H1 (cell line): ENCODE data around the gene CRHR1. TPM values are rescaled to one million over a fixed set of nuclear protein-coding genes. Genes with fewer than 3 reads are reported as not detected.

Source experiments
- CTCF ChIA-PET: fragments of 300-600 bp; sonication (Branson Sonifier 250); formaldehyde crosslinking; loops from one replicate; lab custom pipeline; 2021; ENCODE audit not compliant: partially characterized antibody; lab: Charles Lee
- POLR2A ChIA-PET: fragments of 300-600 bp; sonication (Branson Sonifier 250); formaldehyde crosslinking; loops from one replicate; lab custom pipeline; 2021; ENCODE audit warnings: inconsistent platforms; ENCODE audit not compliant: partially characterized antibody; lab: Charles Lee
- DNase-seq, 2 experiments: peaks; one replicate each; pipeline versions ENCODE4 v3.0.0 to v3.0.0-alpha.2; 2010 to 2022; ENCODE audit warnings: low spot score in 2 of 2, low read depth in 1 of 2, mixed read lengths in 1 of 2
- FAIRE-seq: peaks from 2 replicates; lab custom pipeline; 2011; peaks lifted over from hg19 to GRCh38; lab: Jason Lieb, UNC
- H2AFZ ChIP-seq: 2 replicates; pipeline ENCODE4 v1.8.1; 2012; ENCODE audit warnings: low read length, inconsistent platforms
- H2AK5ac ChIP-seq: 2 replicates; pipeline ENCODE4 v1.6.1; 2013; ENCODE audit warnings: low read depth, low read length
- H2BK120ac ChIP-seq: replicated peaks from 2 replicates; pipeline ENCODE3; 2013; ENCODE audit warnings: low read depth, low read length, inconsistent platforms
- H2BK12ac ChIP-seq: 2 replicates; pipeline ENCODE4 v1.6.1; 2013; ENCODE audit warnings: low read depth, low read length
- H2BK15ac ChIP-seq: 2 replicates; pipeline ENCODE4 v1.6.1; 2013; ENCODE audit warnings: low read length
- H2BK20ac ChIP-seq: 2 replicates; pipeline ENCODE4 v1.6.1; 2013; ENCODE audit warnings: low read length
- H2BK5ac ChIP-seq: 2 replicates; pipeline ENCODE4 v1.6.1; 2013; ENCODE audit warnings: low read depth, low read length
- H3K14ac ChIP-seq: 2 replicates; pipeline ENCODE4 v1.6.1; 2013; ENCODE audit warnings: inconsistent platforms; ENCODE audit not compliant: insufficient read length
- H3K18ac ChIP-seq: 2 replicates; pipeline ENCODE4 v1.6.1; 2013; ENCODE audit warnings: low read length; ENCODE audit errors: extremely low read depth
- H3K23ac ChIP-seq: 2 replicates; pipeline ENCODE4 v1.6.1; 2013; ENCODE audit warnings: inconsistent platforms; ENCODE audit not compliant: insufficient read length
- H3K23me2 ChIP-seq: 2 replicates; pipeline ENCODE4 v1.6.1; 2013; ENCODE audit warnings: low read depth, low read length
- H3K27ac ChIP-seq: 2 replicates; pipeline ENCODE4 v1.6.1; 2011; ENCODE audit warnings: low read depth, low read length, inconsistent platforms
- H3K27me3 ChIP-seq, 4 experiments: replicated peaks in 1 of 4; 1 replicate in 1 of 4; 2 replicates in 3 of 4; pipeline versions ENCODE4 v1.6.1 to v1.8.1; 2011 to 2013; ENCODE audit warnings: low read length in 3 of 4, mild to moderate bottlenecking in 3 of 4, inconsistent platforms in 2 of 4, mixed read lengths in 2 of 4, moderate library complexity in 1 of 4; ENCODE audit not compliant: control insufficient read depth in 3 of 4, insufficient read depth in 3 of 4; ENCODE audit errors: extremely low read depth in 1 of 4
- H3K36me3 ChIP-seq, 4 experiments: 2 replicates each; pipeline versions ENCODE4 v1.6.1 to v1.8.1; 2011 to 2013; ENCODE audit warnings: mild to moderate bottlenecking in 4 of 4, low read length in 3 of 4, moderate library complexity in 2 of 4, control low read depth in 1 of 4, inconsistent platforms in 1 of 4; ENCODE audit not compliant: insufficient read depth in 4 of 4, control insufficient read depth in 2 of 4
- H3K4ac ChIP-seq: replicated peaks from 2 replicates; pipeline ENCODE3; 2013; ENCODE audit warnings: low read length, low read depth, mixed read lengths, inconsistent platforms; ENCODE audit not compliant: insufficient read length
- H3K4me1 ChIP-seq, 4 experiments: replicated peaks in 1 of 4; 1 replicate in 1 of 4; 2 replicates in 3 of 4; pipeline versions ENCODE4 v1.6.1 to v1.8.1; 2011 to 2013; ENCODE audit warnings: low read length in 3 of 4, inconsistent platforms in 2 of 4, mixed read lengths in 1 of 4; ENCODE audit not compliant: insufficient read depth in 4 of 4, control insufficient read depth in 3 of 4
- H3K4me2 ChIP-seq, 2 experiments: 2 replicates each; pipeline versions ENCODE4 v1.6.1 to v1.8.1; 2011 to 2013; ENCODE audit warnings: low read depth in 2 of 2, low read length in 2 of 2, control low read depth in 1 of 2, inconsistent platforms in 1 of 2, mild to moderate bottlenecking in 1 of 2; ENCODE audit not compliant: insufficient read depth in 1 of 2
- H3K4me3 ChIP-seq, 4 experiments: fragments of 200-600, 300-600 bp in 1 of 4; sonication (generic), shearing (Covaris generic), sonication (Bioruptor Twin) in 1 of 4; 2 replicates each; pipeline versions ENCODE4 v1.5.1 to v1.8.1; 2011 to 2016; ENCODE audit warnings: low read length in 4 of 4, low read depth in 3 of 4, control low read depth in 2 of 4, inconsistent platforms in 2 of 4, mild to moderate bottlenecking in 2 of 4, mixed read lengths in 1 of 4, moderate library complexity in 1 of 4; ENCODE audit not compliant: insufficient read depth in 2 of 4; ENCODE audit errors: extremely low read depth in 1 of 4
- H3K56ac ChIP-seq: replicated peaks from 2 replicates; pipeline ENCODE3; 2013; ENCODE audit warnings: low read depth, mild to moderate bottlenecking, mixed read lengths, low read length, inconsistent platforms; ENCODE audit not compliant: insufficient read length
- H3K79me1 ChIP-seq: 2 replicates; pipeline ENCODE4 v1.6.1; 2013; ENCODE audit warnings: low read depth, low read length, control low read depth
- H3K79me2 ChIP-seq, 2 experiments: 2 replicates each; pipeline versions ENCODE4 v1.6.1 to v1.8.1; 2012 to 2013; ENCODE audit warnings: low read length in 2 of 2, mild to moderate bottlenecking in 2 of 2, inconsistent platforms in 1 of 2; ENCODE audit not compliant: insufficient read depth in 2 of 2, control insufficient read depth in 1 of 2
- H3K9ac ChIP-seq, 4 experiments: replicated peaks in 1 of 4; 1 replicate in 1 of 4; 2 replicates in 3 of 4; pipeline versions ENCODE4 v1.6.1 to v1.8.1; 2011 to 2013; ENCODE audit warnings: low read depth in 3 of 4, low read length in 3 of 4, control low read depth in 2 of 4, mild to moderate bottlenecking in 2 of 4, moderate library complexity in 2 of 4, inconsistent platforms in 1 of 4; ENCODE audit errors: extremely low read depth in 1 of 4
- H3K9me3 ChIP-seq, 2 experiments: 2 replicates each; pipeline versions ENCODE4 v1.6.1 to v1.8.1; 2012 to 2013; ENCODE audit warnings: mild to moderate bottlenecking in 2 of 2, moderate library complexity in 2 of 2, control low read depth in 1 of 2, inconsistent platforms in 1 of 2, low read depth in 1 of 2, low read length in 1 of 2, mixed read lengths in 1 of 2; ENCODE audit not compliant: insufficient read depth in 2 of 2
- H4K20me1 ChIP-seq, 2 experiments: replicated peaks in 1 of 2; 2 replicates each; pipeline versions ENCODE3 to v1.8.1; 2011 to 2013; ENCODE audit warnings: inconsistent platforms in 2 of 2, low read length in 2 of 2, mild to moderate bottlenecking in 1 of 2; ENCODE audit not compliant: insufficient read depth in 2 of 2, control insufficient read depth in 1 of 2
- H4K5ac ChIP-seq: 2 replicates; pipeline ENCODE4 v1.6.1; 2013; ENCODE audit warnings: low read length, low read depth, mixed read lengths, inconsistent platforms; ENCODE audit not compliant: insufficient read length
- H4K8ac ChIP-seq: 2 replicates; pipeline ENCODE4 v1.8.0; 2013; ENCODE audit warnings: mild to moderate bottlenecking, moderate library complexity, low read length, inconsistent platforms; ENCODE audit not compliant: insufficient read depth; ENCODE audit errors: extremely low read depth
- H4K91ac ChIP-seq: replicated peaks from 2 replicates; pipeline ENCODE3; 2013; ENCODE audit warnings: low read length, mixed read lengths, inconsistent platforms; ENCODE audit not compliant: insufficient read length
- CHD2 ChIP-seq: IDR thresholded peaks from 2 replicates; pipeline ENCODE4 v1.6.1; 2012; ENCODE audit warnings: low read length, improper control_type of control experiment
- CTBP2 ChIP-seq: IDR thresholded peaks from 2 replicates; pipeline ENCODE4 v1.7.0; 2011; ENCODE audit warnings: borderline replicate concordance, mild to moderate bottlenecking, moderate library complexity, mixed read lengths, low read length; ENCODE audit not compliant: insufficient read depth, insufficient read length
- EZH2 ChIP-seq: fragments of 200-600 bp; sonication (generic); IDR thresholded peaks from 2 replicates; pipeline ENCODE4 v1.7.1; 2012; ENCODE audit warnings: low read depth, mild to moderate bottlenecking, moderate library complexity, low read length, inconsistent platforms; ENCODE audit not compliant: severe bottlenecking
- KDM5A ChIP-seq: fragments of 200-600 bp; IDR thresholded peaks from 2 replicates; pipeline ENCODE4 v1.7.1; 2012; ENCODE audit warnings: mild to moderate bottlenecking, low read length, inconsistent platforms, mixed read lengths
- PHF8 ChIP-seq: fragments of 200-600 bp; sonication (generic); conservative IDR thresholded peaks from 2 replicates; pipeline ENCODE4 v1.7.1; 2012; ENCODE audit warnings: low read depth, mild to moderate bottlenecking, inconsistent platforms, low read length, moderate library complexity
- RNF2 ChIP-seq: fragments of 200-900, 300-1000 bp; sonication (generic); IDR thresholded peaks from 2 replicates; pipeline ENCODE4 v1.7.1; 2016; ENCODE audit warnings: borderline replicate concordance, low read depth, mild to moderate bottlenecking, antibody characterized with exemption, low read length; ENCODE audit not compliant: poor library complexity, severe bottlenecking; ENCODE audit errors: missing control alignments
- SIX5 ChIP-seq: IDR thresholded peaks from 2 replicates; pipeline ENCODE4 v1.6.1; 2011; ENCODE audit warnings: mild to moderate bottlenecking, low read depth, low read length
- TCF12 ChIP-seq: IDR thresholded peaks from 2 replicates; pipeline ENCODE4 v1.6.1; 2011; ENCODE audit warnings: low read depth, mild to moderate bottlenecking, low read length
- WGBS, 2 experiments: shearing (Covaris generic) in 1 of 2; methylation state at CpG; one replicate each; pipeline versions ENCODE4 v1.1.6 to v1.1.7; 2013 to 2015; ENCODE audit warnings: low lambda C conversion rate in 2 of 2, mixed read lengths in 2 of 2, inconsistent platforms in 1 of 2, low coverage in 1 of 2, missing lambda C conversion rate in 1 of 2; ENCODE audit not compliant: insufficient replicate concordance in 2 of 2, insufficient coverage in 1 of 2, insufficient read length in 1 of 2; ENCODE audit errors: extremely low coverage in 1 of 2, missing lambda C conversion rate in 1 of 2; 5-methylcytosine and 5-hydroxymethylcytosine counted together
- polyA plus RNA-seq, 7 experiments: library from polyadenylated mRNA; depleted of rRNA in 3 of 7; stranded (reverse) in 5 of 7; unstranded in 2 of 7; fragments of >200 nt in 5 of 7; fragments of 200-250 nt in 2 of 7; gene quantifications; 1 replicate in 5 of 7; 2 replicates in 1 of 7; 4 replicates in 1 of 7; pipeline versions ENCODE4 v1.2.1 to v1.2.3, GENCODE V29; 2011 to 2013; ENCODE audit warnings: missing spikeins in 2 of 7, mixed read lengths in 2 of 7
- total RNA-seq: library from RNA; stranded (reverse); fragmentation: NEBNext Ultra II Directional; extraction: Animal tissue kit (Norgen Biotek cat#: 25700); gene quantifications from 2 replicates; pipeline ENCODE4 v1.2.1, GENCODE V29; 2021
- TF ChIP-seq, protein P1 (sequence below), 3 experiments: IDR thresholded peaks; 1 replicate in 2 of 3; 2 replicates in 1 of 3; pipeline versions ENCODE4 v1.5.1 to v1.6.1; 2011; ENCODE audit warnings: low read length in 3 of 3, mild to moderate bottlenecking in 3 of 3, inconsistent platforms in 2 of 3, low read depth in 1 of 3, moderate library complexity in 1 of 3; ENCODE audit not compliant: insufficient read depth in 1 of 3; ENCODE audit errors: control extremely low read depth in 1 of 3
- TF ChIP-seq, protein P2 (sequence below): IDR thresholded peaks from 2 replicates; pipeline ENCODE4 v1.6.1; 2012; ENCODE audit warnings: inconsistent platforms

CRHR1 gene
- total and polyA plus RNA-seq, 2 of the 8 experiments (the other 6 are each of a cell fraction or from before 2014, with no cell fraction given): 0.56 to 1.7 TPM

DNA sequence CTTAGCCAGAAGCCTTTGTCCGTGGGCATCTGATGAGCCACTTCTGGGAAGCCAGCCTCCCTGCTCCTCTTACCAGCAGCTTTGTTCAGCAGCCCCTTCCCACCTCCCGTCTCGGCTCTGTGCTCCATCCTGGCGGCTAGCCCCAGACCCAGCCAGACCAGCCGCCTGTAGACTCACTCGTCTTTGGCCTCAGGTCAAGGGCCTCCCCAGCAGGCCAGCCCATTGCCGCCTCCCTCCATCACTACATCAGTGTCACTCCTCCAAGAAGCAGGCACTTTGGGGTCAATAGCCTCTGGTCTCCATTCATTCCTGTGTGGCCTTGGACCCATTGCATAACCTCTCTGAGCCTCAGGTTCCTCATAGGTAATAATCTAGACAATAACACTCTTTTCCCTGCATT is 20.9 kb upstream of the CRHR1 start:
- H3K4me1 ChIP-seq: peaks cover 0 to 3% (median 0%) of the 10 kb centered on the region in 4 experiments; a peak in 2 of 7 replicates
- H3K79me1 ChIP-seq: no peaks in the 10 kb centered on the region
- no peak overlapping the region for H3K23ac ChIP-seq
- H2AK5ac ChIP-seq: no peak overlapping the region
- no peaks in the 10 kb centered on the region for H3K36me3 ChIP-seq
- no peak overlapping the region for H4K91ac ChIP-seq
- H2BK12ac ChIP-seq: no peak overlapping the region
- H3K27ac ChIP-seq: no peak overlapping the region
- no peaks in the 10 kb centered on the region for H4K20me1 ChIP-seq
- H3K4me2 ChIP-seq: no peak overlapping the region
- H2BK15ac ChIP-seq: no peak overlapping the region
- H2BK20ac ChIP-seq: no peak overlapping the region
- no peak overlapping the region for H3K9ac ChIP-seq
- no peak overlapping the region for H4K5ac ChIP-seq
- no peak overlapping the region for H2BK5ac ChIP-seq
- no peaks in the 10 kb centered on the region; a peak in 1 of 7 replicates for H3K27me3 ChIP-seq
- H3K14ac ChIP-seq: no peak overlapping the region
- H3K4ac ChIP-seq: no peak overlapping the region
- H3K23me2 ChIP-seq: no peaks in the 10 kb centered on the region
- WGBS, 2 experiments: 72% methylated on average over 7 of the region's 7 CpGs; no CpG with 5 or more reads in 1 of the 2 experiments
- POLR2A ChIA-PET: no interaction called here
- no peak for DNase-seq
- no peak overlapping the region for H3K56ac ChIP-seq
- no peak overlapping the region for H3K4me3 ChIP-seq
- CTCF ChIA-PET: interaction anchor here (0.6 to 1.5 kb wide), 5 partner anchors 9 to 51 kb away, joined by 3 to 4 read pairs (median 3); no protein-coding TSS in a partner anchor
- no peaks in the 10 kb centered on the region for H3K9me3 ChIP-seq
- FAIRE-seq: no peak
- no peak overlapping the region for H2AFZ ChIP-seq
- no peaks in the 10 kb centered on the region for H3K79me2 ChIP-seq
- no peak overlapping the region for H4K8ac ChIP-seq
- H3K18ac ChIP-seq: no peak overlapping the region; the same call in 1 of the 2 replicates
- H2BK120ac ChIP-seq: no peak overlapping the region
- no peak for TF ChIP-seq SIX5
- TF ChIP-seq TCF12: no peak
- TF ChIP-seq CHD2: no peak
- TF ChIP-seq CTBP2: no peak
- TF ChIP-seq PHF8: no peak
- no peak for TF ChIP-seq KDM5A
- no peak for TF ChIP-seq RNF2
- TF ChIP-seq EZH2: no peak
- TF ChIP-seq, protein P1, sequence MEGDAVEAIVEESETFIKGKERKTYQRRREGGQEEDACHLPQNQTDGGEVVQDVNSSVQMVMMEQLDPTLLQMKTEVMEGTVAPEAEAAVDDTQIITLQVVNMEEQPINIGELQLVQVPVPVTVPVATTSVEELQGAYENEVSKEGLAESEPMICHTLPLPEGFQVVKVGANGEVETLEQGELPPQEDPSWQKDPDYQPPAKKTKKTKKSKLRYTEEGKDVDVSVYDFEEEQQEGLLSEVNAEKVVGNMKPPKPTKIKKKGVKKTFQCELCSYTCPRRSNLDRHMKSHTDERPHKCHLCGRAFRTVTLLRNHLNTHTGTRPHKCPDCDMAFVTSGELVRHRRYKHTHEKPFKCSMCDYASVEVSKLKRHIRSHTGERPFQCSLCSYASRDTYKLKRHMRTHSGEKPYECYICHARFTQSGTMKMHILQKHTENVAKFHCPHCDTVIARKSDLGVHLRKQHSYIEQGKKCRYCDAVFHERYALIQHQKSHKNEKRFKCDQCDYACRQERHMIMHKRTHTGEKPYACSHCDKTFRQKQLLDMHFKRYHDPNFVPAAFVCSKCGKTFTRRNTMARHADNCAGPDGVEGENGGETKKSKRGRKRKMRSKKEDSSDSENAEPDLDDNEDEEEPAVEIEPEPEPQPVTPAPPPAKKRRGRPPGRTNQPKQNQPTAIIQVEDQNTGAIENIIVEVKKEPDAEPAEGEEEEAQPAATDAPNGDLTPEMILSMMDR (IDR thresholded peaks at IDR 0.05; ENCODE audit: control extremely low read depth in 1 of 3, insufficient read depth in 1 of 3, low read depth in 1 of 3, low read length in 3 of 3): no peak
- TF ChIP-seq, protein P2, sequence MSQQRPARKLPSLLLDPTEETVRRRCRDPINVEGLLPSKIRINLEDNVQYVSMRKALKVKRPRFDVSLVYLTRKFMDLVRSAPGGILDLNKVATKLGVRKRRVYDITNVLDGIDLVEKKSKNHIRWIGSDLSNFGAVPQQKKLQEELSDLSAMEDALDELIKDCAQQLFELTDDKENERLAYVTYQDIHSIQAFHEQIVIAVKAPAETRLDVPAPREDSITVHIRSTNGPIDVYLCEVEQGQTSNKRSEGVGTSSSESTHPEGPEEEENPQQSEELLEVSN: no peak
